ENCODE data around the gene PTK7. TPM values are rescaled to one million over a fixed set of nuclear protein-coding genes. Genes with fewer than 3 reads are reported as not detected.
"Not testable (repeated sequence)": the region's sequence is repeated elsewhere in the genome, so short reads cannot be mapped to it uniquely, and the experiment has no call there.

Gene PTK7
- total RNA-seq, 1 experiment from 2014 or later = 66.0 TPM

- Mint-ChIP-seq H3K9me3 (ENCODE audit: low read depth, unreplicated experiment) (no peaks in the 10 kb centered on the region), H3K4me3 (ENCODE audit: low read depth, unreplicated experiment) (no peak overlapping the region), H3K27ac (ENCODE audit: unreplicated experiment) (no peak overlapping the region), H3K36me3 (ENCODE audit: insufficient read depth, unreplicated experiment) (no peaks in the 10 kb centered on the region), H3K4me1 (ENCODE audit: low read depth, unreplicated experiment) (no peaks in the 10 kb centered on the region), H3K27me3 (ENCODE audit: unreplicated experiment) (no peaks in the 10 kb centered on the region)
- intact Hi-C loops (cut with micrococcal nuclease; ENCODE audit: unreplicated experiment) = no loop called here
- no peak for DNase-seq
- TF ChIP-seq, protein P1, sequence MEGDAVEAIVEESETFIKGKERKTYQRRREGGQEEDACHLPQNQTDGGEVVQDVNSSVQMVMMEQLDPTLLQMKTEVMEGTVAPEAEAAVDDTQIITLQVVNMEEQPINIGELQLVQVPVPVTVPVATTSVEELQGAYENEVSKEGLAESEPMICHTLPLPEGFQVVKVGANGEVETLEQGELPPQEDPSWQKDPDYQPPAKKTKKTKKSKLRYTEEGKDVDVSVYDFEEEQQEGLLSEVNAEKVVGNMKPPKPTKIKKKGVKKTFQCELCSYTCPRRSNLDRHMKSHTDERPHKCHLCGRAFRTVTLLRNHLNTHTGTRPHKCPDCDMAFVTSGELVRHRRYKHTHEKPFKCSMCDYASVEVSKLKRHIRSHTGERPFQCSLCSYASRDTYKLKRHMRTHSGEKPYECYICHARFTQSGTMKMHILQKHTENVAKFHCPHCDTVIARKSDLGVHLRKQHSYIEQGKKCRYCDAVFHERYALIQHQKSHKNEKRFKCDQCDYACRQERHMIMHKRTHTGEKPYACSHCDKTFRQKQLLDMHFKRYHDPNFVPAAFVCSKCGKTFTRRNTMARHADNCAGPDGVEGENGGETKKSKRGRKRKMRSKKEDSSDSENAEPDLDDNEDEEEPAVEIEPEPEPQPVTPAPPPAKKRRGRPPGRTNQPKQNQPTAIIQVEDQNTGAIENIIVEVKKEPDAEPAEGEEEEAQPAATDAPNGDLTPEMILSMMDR (IDR thresholded peaks at IDR 0.05; ENCODE audit: unreplicated experiment) = no peak
- CTCF ChIA-PET = no interaction called here
- BruUV-seq (replicated peaks) = no TSS peak
Measured at GRCh38 chr6:43107344-43108062, 31.4 kb downstream of the PTK7 start.

GRCh38 chr6:43113431-43114260 lies 37.5 kb downstream of the PTK7 start:
- TF ChIP-seq, protein P1 (IDR thresholded peaks at IDR 0.05; ENCODE audit: unreplicated experiment) = no peak
- Mint-ChIP-seq H3K4me3 (ENCODE audit: low read depth, unreplicated experiment) (no peak overlapping the region), H3K27me3 (ENCODE audit: unreplicated experiment) (no peaks in the 10 kb centered on the region), H3K4me1 (ENCODE audit: low read depth, unreplicated experiment) (peaks cover 9% of the 10 kb centered on the region), H3K36me3 (ENCODE audit: insufficient read depth, unreplicated experiment) (no peaks in the 10 kb centered on the region), H3K27ac (ENCODE audit: unreplicated experiment) (no peak overlapping the region), H3K9me3 (ENCODE audit: low read depth, unreplicated experiment) (no peaks in the 10 kb centered on the region)
- DNase-seq = no peak
- BruUV-seq (replicated peaks) = no TSS peak
- CTCF ChIA-PET = interaction anchor here (0.6 to 1.0 kb wide), 4 partner anchors 12 to 54 kb away, joined by 3 to 5 read pairs (median 4); partner anchors contain the start of genes KLC4 and MRPL2
- intact Hi-C loops (cut with micrococcal nuclease; ENCODE audit: unreplicated experiment) = no loop called here

DNA sequence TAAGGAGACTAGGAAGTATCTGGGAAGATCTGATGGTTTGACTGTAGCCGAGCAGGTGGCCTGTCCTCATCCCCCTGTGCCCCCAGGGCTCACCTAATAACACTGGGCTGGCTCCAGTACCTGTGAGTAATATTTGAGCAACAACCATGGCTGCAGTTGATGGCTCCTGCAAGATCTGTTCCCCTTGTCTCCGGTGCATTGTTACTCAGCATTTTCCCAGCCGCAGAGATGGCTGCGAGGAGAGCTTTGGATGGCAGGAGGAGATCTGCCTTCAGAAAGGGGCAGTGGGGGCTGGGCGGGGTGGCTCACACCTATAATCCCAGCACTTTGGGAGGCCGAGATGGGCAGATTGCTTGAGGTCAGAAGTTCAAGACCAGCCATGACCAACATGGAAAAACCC lies 39.3 kb downstream of the PTK7 start:
- Mint-ChIP-seq H3K27ac (ENCODE audit: unreplicated experiment) (no peak overlapping the region), H3K4me1 (ENCODE audit: low read depth, unreplicated experiment) (peaks cover 9% of the 10 kb centered on the region), H3K9me3 (ENCODE audit: low read depth, unreplicated experiment) (no peaks in the 10 kb centered on the region), H3K36me3 (ENCODE audit: insufficient read depth, unreplicated experiment) (no peaks in the 10 kb centered on the region), H3K27me3 (ENCODE audit: unreplicated experiment) (no peaks in the 10 kb centered on the region), H3K4me3 (ENCODE audit: low read depth, unreplicated experiment) (no peak overlapping the region)
- CTCF ChIA-PET = interaction anchor here (0.7 kb wide), 1 partner anchor 39 kb away, joined by 7 read pairs; the partner anchor contains the start of gene PTK7
- BruUV-seq (replicated peaks) = no TSS peak
- TF ChIP-seq, protein P1 (IDR thresholded peaks at IDR 0.05; ENCODE audit: unreplicated experiment) = no peak
- no peak for DNase-seq
- intact Hi-C loops (cut with micrococcal nuclease; ENCODE audit: unreplicated experiment) = no loop called here

DNA sequence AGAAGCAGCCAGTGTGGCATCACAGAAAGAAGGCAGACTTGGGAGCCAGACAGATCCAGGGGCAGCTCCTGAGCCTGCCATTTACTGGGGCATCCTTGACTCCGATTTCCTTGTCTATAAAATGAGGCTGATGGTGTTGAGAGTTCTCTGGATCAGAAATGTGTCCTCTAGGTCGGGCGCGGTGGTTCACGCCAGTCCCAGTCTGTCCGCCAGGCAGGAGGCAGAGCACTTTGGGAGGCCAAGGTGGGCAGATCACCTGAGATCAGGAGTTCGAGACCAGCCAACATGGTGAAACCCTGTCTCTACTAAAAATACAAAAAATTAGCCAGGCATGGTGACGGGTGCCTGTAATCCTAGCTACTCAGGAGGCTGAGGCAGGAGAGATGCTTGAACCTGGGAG lies 41.4 kb downstream of the PTK7 start:
- H3K27ac Mint-ChIP-seq (ENCODE audit: unreplicated experiment); H3K4me3 Mint-ChIP-seq (ENCODE audit: low read depth, unreplicated experiment): not testable (repeated sequence)

More for the DNA sequence above, 41.4 kb downstream of the PTK7 start:
- intact Hi-C loops (cut with micrococcal nuclease; ENCODE audit: unreplicated experiment); H3K27me3 Mint-ChIP-seq (ENCODE audit: unreplicated experiment); BruUV-seq (replicated peaks); H3K36me3 Mint-ChIP-seq (ENCODE audit: insufficient read depth, unreplicated experiment); DNase-seq; H3K4me1 Mint-ChIP-seq (ENCODE audit: low read depth, unreplicated experiment); H3K9me3 Mint-ChIP-seq (ENCODE audit: low read depth, unreplicated experiment): not testable (repeated sequence)
- CTCF ChIA-PET = interaction anchor here (0.7 kb wide), 1 partner anchor 622 kb away, joined by 3 read pairs; no protein-coding TSS in a partner anchor

Data from Calu3 (cell line).